HG02588 (cell line): ENCODE measurements around the gene GABARAPL2.

ENCODE experiments used
- ATAC-seq: cut with Tn5 transposase; IDR thresholded peaks from one replicate; pipeline ENCODE4 v1.9.1; 2021; ENCODE audit warnings: mild to moderate bottlenecking, moderate library complexity; ENCODE audit not compliant: unreplicated experiment

Gene GABARAPL2

GRCh38 chr16:75552951-75553350 is 13.2 kb upstream of the GABARAPL2 start:
- no peak for ATAC-seq

GRCh38 chr16:75555213-75555706 is 10.9 kb upstream of the GABARAPL2 start:
- ATAC-seq, result no peak

- peak; percentile 97 for ATAC-seq
Observed at GRCh38 chr16:75555707-75556430, 10.3 kb upstream of the GABARAPL2 start, which contains the start of gene TMEM231. Gene TMEM231, minus strand, starts transcription at chr16:75556252. Its CDS starts 43 bp downstream, at chr16:75556209.

GRCh38 chr16:75556431-75556950 is 9.7 kb upstream of the GABARAPL2 start:
- no peak for ATAC-seq

GRCh38 chr16:75558846-75559401 is 7.3 kb upstream of the GABARAPL2 start:
- no peak for ATAC-seq

- no peak for ATAC-seq
Observed at GRCh38 chr16:75559564-75560372, 6.4 kb upstream of the GABARAPL2 start.

GRCh38 chr16:75565640-75566039 is 539 bp upstream of the GABARAPL2 start:
- ATAC-seq, result no peak

GRCh38 chr16:75566758-75567255 is 628 bp downstream of the GABARAPL2 start:
- ATAC-seq, result no peak

- no peak for ATAC-seq
Observed at GRCh38 chr16:75567911-75568310, 1.7 kb downstream of the GABARAPL2 start.

GRCh38 chr16:75570396-75571065 is 4.4 kb downstream of the GABARAPL2 start:
- ATAC-seq, result no peak

- ATAC-seq, result no peak
Observed at GRCh38 chr16:75572864-75573542, 6.8 kb downstream of the GABARAPL2 start.

- ATAC-seq, result no peak
Observed at GRCh38 chr16:75573955-75574354, 7.8 kb downstream of the GABARAPL2 start.

- ATAC-seq, result no peak
Observed at GRCh38 chr16:75575958-75576357, 9.8 kb downstream of the GABARAPL2 start.

GRCh38 chr16:75576384-75576811 is 10.2 kb downstream of the GABARAPL2 start:
- peak; percentile 56 for ATAC-seq

GRCh38 chr16:75578212-75578611 is 12.0 kb downstream of the GABARAPL2 start:
- ATAC-seq, result no peak

GRCh38 chr16:75578725-75579124 is 12.5 kb downstream of the GABARAPL2 start:
- ATAC-seq, result no peak

- ATAC-seq, result no peak
Observed at GRCh38 chr16:75579281-75579834, 13.2 kb downstream of the GABARAPL2 start.

GRCh38 chr16:75584108-75584507 is 17.9 kb downstream of the GABARAPL2 start:
- peak; percentile 67 for ATAC-seq

- ATAC-seq, result no peak
Observed at GRCh38 chr16:75588716-75589115, 22.5 kb downstream of the GABARAPL2 start.

GRCh38 chr16:75589306-75589705 is 23.1 kb downstream of the GABARAPL2 start:
- ATAC-seq, result no peak
